GM21515 (cell line): ENCODE results near the gene OPRL1.

Source experiments
- ATAC-seq: cut with Tn5 transposase; IDR thresholded peaks from one replicate; pipeline ENCODE4 v1.9.1; 2021; ENCODE audit not compliant: unreplicated experiment

The OPRL1 gene

DNA sequence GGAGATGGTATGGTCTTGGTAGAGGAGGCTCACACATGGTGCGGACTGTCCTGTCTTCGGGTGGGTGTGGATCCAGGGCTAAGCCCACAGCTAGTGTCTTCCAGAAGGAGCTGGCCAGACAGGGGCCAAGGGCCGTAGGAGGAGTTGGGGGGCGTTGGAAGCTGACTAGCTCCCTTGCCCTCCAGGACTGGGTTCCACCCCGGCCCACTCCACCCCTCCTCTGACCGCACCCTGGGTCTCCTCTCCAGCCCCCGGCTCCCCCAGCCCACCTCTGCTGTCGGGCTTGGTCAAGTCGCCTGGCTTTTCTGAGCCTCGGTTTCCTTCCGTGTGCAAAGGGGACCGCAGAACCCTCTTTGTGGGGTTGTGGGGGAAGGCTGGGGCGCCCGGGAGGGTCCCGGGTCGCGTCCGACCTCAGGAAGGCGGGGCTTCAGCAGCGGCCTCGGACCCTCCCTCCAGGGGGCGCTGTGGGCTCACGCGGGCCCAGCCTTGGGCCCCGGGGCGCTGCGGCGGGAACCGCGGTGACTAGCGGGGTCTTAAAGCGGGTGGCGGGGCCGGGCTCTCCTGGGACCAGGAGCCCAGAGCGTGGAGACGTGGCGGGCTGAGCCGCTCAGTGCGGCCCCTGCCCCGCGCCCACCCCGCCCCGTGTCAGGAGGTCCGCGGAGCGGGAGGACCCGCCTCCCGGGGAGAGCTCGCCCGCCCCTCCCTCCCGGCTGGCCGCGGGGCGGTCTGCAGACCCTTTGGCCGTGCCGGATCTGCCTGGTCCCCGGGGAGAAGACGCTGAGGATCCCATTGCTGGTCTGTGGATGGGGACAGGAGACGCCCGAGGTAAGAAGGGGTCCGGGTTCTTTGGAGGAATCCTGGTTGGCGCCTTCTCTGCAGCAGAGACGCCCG is 22.1 kb downstream of the OPRL1 start:
- no peak for ATAC-seq

DNA sequence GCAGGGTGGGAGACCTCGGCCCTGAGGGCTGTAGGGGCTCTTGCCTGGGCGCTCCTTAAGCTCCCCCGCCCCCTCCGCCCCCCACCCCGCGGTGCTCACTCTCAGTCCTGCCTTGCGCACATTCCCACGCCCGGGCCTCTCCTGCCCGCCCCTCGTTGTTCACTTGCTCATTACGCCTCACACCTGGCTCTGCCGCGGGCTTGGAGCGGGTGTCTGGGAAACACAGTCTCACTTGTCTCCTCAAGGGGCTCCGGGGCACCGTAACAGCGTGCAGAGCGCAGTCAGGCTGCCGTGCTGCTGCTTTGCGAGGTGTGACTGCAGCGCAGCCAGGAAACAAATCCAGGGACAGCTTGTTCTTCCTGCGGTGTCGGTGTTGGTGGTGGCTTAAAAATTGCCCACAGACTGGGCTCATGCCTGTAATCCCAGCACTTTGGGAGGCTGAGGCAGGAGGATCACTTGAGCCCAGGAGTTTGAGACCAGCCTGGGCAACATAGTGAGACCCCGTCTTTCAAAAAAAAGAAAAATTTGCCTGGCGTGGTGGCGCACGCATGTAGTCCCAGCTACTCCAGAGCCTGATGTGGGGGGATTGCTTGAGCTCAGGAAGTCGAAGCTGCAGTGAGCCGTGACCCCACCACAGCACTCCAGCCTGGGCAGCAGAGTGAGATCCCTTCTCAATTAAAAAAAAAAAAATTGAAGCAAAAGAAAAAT is 22.9 kb downstream of the OPRL1 start:
- no peak for ATAC-seq

DNA sequence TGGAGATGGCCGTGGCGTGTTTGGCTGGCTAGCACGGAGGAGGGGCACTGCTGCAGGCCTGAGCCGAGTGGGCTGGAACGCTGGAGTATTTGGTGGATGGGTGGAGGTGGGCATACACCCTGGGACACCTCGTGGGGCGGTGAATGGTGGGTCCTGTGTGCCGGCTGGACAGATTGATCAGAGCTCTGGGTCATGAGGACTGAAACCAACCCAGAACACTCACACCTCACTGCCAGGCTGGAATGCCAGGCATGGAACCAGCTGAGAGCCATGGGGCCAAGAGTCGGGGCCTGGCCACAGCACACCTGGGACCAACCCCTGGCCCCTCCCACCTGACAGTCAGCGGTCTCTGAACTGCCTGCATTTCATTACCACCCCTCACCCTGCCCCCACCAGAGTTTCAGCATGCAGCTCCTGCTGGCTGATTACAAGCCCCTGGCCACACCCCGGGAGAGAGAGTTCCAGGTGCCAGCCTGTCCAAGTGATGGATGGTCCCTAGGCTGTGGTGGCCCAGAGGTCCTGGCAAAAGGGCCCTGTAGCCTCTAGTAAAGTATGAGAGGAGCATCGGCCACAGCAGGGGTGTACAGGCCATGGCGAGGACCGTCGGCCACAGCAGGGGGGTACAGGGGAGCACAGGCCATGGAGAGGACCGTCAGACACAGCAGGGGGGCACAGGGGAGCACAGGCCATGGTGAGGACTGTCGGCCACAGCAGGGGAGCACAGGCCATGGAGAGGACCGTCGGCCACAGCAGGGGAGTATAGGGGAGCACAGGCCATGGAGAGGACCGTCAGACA is 24.2 kb downstream of the OPRL1 start:
- no peak for ATAC-seq

DNA sequence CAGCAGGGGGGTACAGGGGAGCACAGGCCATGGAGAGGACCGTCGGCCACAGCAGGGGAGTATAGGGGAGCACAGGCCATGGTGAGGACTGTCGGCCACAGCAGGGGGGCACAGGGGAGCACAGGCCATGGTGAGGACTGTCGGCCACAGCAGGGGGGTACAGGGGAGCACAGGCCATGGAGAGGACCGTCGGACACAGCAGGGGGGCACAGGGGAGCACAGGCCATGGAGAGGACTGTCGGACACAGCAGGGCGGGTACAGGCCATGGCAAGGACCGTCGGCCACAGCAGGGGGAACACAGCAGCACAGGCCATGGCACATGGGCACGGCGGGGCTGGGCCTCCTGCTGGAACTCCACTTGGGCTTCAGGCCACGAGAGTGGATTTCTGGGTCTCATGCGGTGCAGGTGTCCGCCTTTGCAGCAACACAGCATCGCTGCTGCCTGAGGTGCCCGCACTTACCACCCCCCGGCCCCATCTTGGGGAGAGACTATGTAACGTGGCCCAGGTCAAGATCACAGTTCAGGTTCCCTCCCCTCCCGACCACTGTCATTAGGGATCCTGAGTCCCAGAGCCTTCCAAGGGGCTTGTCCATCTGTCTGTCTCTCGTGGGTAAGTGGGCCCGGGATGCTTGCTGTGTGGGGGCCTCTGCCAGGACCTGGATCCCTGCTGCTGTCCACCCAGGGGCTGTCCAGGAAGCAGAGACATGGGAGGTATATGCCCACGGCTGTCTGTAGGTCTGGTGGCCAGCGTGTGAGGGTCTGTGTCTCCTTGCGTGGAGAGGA is 25.0 kb downstream of the OPRL1 start:
- no peak for ATAC-seq

DNA sequence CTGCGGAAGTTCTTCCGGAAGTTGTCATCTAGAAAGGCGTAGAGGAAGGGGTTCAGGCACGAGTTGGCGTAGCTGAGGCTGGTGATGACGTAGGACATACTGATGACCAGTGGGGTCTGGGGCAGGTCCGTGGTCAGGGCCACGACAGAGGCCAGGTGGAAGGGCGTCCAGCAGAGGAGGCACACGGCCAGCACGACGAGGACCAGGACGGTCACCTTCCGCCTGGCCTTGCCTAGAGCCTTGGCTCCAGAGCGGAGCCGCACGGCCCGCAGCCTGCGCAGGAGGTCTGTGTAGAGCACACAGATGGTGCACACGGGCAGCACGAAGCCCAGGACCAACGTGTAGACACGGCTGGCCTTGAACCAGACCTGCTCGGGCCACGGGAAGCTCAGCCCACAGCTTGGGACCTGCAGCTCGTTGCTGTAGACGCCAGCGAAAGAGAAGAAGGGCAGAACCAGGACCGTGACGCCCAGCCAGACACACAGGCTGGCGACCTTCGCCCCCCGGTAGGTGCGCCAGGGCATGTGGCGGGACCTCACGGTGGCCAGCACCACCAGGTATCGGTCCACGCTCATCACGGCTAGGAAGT is 26.1 kb downstream of the OPRL1 start:
- ATAC-seq, result no peak

DNA sequence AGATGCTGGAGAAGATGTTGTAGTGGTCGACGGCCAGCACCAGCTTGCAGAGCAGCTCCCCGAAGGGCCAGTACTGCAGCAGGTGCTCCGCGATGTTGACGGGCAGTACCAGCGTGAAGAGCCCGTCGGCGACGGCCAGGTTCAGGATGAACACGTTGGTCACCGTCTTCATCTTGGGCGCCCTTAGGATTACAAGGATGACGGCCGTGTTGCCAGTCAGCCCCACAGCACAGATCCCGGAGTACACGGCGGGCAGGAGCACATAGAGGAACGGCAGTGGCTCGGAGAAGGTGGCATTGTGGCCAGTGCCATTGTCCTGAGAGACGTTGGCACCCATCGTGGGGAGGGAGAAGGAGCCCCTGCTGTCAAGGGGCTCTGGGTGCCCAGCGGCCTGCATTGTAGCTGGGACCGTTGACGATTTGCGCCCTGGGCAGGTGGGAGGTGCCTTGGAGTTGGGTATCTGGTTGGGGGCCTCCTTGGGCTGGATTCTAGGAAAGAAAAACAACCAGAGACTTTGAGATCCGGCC is 26.6 kb downstream of the OPRL1 start:
- ATAC-seq, result no peak

DNA sequence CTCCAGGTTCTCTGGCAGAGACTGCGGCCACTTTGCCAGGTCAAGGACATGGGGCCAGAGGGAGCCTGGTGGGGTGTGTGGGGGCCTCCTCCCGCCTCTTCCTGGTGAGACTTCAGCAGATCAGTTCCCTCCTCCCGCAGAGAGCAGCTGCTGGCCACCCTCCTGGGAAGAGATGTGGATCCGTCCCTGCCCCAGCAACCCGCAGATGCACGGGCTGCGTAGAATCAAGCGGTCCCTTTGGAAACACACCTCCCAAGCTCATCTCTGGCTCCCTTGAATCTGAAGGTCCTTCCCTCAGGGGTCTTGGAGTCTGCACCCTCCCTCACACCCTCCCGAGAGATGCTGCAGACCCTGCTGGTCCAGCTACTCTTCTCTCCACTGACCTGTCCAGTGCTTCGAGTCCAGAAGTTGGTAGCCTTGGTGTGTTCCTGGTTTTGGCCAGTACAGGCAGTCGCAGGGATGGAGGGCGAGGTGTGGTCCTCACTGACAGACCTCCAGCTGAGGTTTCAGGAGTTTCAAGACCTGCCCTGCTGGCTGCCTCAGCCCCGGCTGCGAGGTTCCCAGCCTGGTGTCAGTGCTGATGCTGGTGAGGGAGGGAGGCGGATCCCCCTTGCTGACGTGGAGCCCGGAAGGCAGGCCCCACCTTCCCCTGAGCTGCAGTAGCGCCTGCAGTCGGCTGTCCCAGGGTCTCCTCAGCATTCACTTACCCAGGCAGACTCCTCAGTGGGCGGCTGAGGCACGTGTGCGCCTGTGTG is 27.3 kb downstream of the OPRL1 start, which contains the start of gene NPBWR2:
TSS of gene NPBWR2 (minus strand) at position 585 of the 755 bp plus-strand sequence. CDS start 734 bp downstream, outside the sequence.
- no peak for ATAC-seq

DNA sequence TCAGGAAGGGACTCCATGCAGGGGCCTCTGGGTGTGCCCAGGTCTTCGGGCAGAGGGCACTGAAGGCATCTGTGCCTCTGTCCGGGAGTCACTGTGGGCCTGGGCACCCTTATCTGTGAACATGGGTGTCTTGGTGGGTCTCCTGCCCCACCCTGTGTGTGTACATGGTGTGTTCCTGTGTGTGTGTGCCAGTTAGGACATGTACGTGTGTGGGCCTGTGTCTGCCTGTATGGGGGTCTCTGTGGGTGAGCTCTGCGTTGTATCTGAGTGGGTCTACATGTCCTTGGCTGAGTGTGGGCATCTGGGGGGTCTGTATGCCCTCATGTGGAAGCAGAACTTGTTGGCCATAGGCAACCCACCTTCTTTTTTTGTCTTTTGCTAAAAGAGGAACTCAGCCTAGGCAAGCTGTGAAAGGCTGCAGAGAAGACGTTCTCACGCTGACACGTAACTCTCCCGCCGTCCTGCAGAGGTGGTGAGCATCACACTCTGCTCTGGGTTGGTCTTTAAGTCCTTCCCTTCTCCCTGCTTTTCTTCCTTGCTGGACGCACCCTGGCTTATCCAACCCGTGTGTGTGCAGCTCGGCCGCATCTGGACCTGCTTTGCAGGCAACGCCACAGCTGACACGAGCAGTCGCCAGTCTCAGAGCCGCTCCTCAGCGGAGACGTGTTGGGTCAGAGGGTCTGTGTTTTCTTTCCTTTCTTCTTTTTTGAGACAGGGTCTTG is 28.0 kb downstream of the OPRL1 start:
- ATAC-seq, result no peak

DNA sequence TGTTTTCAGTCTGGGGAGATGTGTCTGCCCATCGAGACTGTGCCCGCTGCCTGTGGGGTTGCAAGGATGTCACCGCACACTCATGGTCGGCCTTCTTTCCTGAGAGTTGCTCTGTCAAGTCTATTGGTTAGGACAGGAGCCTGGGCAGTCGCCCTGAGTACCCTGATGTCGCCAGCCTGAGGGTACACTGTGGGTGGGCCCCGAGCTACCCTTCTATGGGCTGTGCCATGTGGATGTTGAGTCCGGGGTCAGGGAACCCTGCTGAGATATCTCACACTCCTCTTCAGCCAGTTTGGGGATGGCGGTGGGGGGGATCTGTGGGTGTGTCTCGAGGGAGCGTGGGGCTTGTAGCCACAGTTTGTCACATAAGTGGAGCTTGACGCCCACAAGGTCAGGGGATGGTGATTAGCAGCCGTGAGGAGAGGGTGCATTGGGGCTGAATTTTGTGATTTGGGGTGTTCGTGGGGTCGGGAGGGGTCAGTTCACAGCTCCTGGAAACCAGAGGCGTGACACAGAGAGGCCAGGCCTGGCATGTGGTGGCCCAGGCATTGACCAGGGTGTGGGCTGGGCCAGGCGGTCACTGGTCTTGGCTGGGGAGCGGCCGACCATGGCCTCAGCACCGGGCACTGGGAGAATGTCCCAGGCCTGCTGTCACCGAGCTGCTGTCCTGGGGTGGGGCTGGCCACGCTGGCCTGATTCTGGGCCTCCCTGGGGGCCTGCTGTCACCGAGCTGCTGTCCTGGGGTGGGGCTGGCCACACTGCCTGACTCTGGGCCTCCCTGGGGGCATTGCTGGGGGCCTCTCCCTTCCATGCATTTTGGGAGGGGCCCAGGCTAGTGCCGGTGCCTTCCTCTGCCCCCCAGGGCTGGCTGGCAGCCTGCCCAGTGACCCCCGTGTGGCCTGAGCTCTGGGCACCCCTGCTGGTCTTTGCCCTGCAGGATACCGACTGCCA is 29.1 kb downstream of the OPRL1 start:
- ATAC-seq, result no peak

DNA sequence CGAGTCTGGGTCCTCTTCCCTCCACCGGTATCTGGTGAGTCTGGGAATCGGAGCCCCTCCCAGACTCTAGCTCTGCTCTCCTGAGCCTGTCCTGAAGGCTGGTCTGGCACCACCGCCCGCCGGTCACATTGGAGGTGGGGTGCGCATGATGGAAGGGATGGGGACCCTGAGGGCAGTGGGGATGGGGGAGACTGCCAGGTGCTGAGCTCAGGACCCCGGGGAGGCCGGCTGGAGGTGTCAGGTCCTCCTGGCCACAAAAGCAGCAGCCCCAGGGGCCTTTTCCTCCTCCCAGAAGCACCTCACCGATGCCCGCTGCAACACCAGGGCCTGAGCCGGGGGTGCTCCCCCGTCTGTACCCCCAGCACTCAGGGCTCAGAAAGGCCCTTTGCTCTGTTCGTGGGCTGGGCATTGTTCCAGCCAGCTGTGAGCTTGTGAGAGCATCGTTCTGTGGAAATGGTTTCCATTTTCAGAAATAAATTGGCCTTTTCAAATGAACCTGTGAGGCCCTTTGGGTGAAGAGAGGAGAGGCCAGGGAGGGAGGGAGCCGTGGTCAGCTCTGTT is 30.0 kb downstream of the OPRL1 start:
- ATAC-seq, result no peak

DNA sequence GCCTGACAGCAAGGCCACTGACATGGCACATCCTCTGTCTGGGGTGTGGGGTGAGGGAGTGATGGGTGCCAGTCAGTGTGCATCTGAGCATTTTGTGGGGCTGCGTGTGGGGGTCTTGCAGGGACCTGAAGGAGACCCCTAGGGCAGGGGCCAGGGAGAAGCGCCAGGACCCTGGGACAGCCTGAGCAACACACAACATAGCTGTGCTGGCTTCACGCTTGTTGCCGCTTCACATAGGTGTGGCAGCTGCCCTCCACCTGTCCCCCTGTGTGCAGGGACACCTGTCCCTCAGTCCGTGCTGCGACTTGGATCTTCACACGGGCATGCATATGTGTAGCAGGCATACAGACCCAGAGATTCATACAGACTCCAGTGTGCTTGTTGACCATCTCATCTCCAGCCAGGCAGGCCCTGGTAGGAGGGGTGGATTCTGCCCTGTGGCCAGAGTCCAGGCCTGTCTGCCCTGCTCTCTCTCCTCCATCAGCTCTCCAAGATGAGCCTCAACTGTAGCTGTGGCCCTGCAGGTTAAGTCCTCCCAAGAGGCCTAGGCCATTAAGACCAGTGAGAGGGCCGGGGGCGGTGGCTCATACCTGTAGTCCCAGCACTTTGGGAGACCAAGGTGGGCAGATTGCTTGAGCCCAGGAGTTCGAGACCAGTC is 30.7 kb downstream of the OPRL1 start:
- ATAC-seq, result no peak

DNA sequence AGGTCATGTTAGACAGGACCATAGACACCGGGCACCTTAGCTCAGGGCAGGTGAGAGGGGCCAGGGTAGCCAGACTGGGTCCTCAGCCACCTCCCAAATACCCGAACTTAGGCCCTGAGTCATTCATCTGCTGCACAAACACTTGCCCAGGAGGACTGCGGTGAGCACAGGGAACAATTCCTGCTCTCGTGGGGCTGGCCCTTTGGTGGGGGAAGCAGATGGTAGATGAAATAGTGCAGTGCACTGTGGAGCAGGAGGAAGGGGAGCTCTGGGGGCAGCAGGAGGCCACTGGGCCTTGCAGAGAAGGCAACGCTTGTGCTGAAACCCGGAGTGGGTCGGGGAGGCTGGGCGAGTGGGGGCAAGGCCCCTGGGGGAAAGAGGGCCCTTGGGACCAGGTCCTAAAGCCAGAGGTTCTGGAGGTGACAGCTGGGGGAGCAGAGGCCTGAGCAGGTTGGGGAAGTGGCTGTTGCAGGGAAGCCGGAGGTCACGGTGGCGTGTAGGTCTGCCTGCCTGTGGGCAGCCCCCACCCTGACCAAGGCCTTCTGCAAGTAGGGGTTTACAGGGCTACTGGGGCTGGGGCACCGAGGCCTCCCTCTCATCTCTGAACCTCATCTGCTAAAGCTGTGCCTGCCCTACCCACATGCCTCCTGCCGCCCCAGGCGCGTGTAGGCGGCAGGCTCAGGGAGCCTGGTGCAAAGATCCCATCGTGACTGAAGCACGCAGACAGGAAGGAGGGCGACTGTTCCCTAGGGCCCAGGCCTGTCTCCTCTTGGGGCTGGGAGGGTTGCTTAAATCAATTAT is 32.2 kb downstream of the OPRL1 start:
- no peak for ATAC-seq

DNA sequence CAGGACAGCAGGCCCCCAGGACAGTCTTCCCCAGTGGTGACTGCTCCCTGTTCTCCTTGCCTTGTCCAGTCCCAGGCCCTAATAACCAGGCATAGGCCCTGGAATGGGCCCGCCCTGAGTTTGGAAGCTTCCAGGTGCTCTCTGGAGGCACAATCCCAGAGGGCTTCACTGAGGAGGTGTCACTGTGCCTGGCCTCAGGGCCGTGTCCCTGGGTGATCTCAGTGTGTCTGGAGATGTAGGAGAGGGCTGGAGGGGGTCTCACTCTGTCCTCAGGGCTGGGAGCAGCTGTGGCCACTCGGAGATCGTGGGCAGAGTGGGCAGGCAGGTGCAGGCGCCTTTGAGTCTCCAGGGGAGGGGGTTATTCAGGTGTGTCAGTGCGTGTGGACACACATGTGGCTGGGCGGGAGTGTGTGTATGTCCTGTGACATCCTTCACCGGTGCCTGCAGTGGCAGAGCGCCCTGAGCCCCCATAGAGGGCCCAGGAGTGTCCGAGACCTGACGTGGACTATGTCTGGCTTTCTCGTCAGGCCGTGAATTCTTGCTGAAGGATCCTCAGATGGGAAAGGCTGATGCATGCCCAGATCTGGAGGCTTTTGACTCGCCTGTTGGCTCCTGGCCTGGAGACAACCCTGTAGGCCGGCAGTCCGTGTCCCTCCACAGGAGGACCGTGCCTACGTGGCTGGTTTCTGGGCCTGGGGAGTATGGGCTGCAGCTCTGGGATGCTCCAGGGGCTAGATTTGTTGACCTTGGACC is 33.0 kb downstream of the OPRL1 start:
- ATAC-seq, result no peak

DNA sequence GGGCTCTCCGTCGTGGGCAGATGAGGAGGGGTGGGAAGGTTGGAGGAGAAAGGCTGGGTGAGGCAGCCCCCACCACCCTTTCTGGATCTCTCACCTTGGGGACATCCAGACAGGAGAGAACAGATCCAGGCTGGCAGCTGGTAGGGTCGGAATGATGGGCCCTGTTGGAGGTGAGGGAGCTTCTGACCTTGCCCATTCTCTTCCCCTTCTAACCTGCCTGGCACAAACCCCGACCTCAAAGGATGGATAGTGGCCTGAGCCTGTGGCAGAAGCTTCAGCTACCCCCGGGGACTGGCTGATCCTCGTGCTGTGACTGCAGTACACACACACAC is 33.5 kb downstream of the OPRL1 start:
- ATAC-seq, result no peak

DNA sequence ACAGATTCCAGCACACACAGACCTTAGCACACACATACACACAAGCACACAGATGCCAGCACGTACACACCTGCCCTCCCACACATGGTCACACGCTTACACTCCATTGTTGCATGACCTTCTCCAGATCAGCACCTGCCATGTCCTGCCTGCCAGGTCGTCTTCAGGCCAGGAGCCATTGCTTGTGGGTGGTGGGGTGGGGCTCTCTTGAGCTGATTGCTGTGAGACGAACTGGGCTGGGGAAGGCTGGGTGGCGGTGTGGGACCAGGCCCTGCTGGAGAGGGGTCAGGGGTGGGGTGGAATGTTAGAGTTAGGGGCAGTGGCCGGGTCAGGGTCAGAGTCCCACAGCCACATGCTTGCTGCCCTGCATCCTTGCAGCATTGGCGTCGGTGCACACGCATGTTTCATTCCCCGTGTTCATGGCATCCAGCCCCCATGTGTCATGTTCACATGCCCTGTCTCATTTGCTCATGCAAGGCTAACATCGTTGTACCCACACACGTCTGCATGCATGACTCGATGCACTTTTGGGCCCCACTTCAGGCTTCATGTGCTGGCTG is 34.0 kb downstream of the OPRL1 start:
- no peak for ATAC-seq
